K562 (cell line): ENCODE measurements around the gene MTERF2. TPM values are rescaled to one million over a fixed set of nuclear protein-coding genes. Genes with fewer than 3 reads are reported as not detected.

Experiments used
- GTF2E2 ChIP-seq: fragments of 200-800 bp; sonication (Bioruptor generic); IDR thresholded peaks from 2 replicates; pipeline ENCODE4 v1.6.1; 2016; ENCODE audit warnings: missing genetic modification characterization, missing compliant biosample characterization
- HIVEP1 ChIP-seq: fragments of 250-450 bp; sonication (Bioruptor Pico); IDR thresholded peaks from 2 replicates; pipeline ENCODE4 v1.4.0; 2020; ENCODE audit warnings: mild to moderate bottlenecking
- NR2C1 ChIP-seq, 2 experiments: fragments of 450-650 bp; IDR thresholded peaks; 2 replicates each; pipeline ENCODE4 v1.6.1; 2017; ENCODE audit warnings: mild to moderate bottlenecking in 2 of 2, antibody characterized with exemption in 1 of 2, inconsistent platforms in 1 of 2, missing compliant biosample characterization in 1 of 2, missing genetic modification characterization in 1 of 2
- PCBP2 ChIP-seq: fragments of 200-400 bp; formaldehyde crosslinking; IDR thresholded peaks from 2 replicates; pipeline ENCODE4 v1.6.1; 2018; ENCODE audit warnings: low read length, low read depth, mild to moderate bottlenecking, moderate library complexity; ENCODE audit not compliant: poor library complexity, severe bottlenecking
- RBM34 ChIP-seq: fragments of 200-400 bp; formaldehyde crosslinking; IDR thresholded peaks from 2 replicates; pipeline ENCODE4 v1.6.1; 2018; ENCODE audit warnings: low read length, borderline replicate concordance; ENCODE audit not compliant: insufficient read depth
- TCF7L2 ChIP-seq: fragments of 150-350 bp; IDR thresholded peaks from 2 replicates; pipeline ENCODE4 v1.6.1; 2016; ENCODE audit warnings: low read depth, mild to moderate bottlenecking, low read length, moderate library complexity
- ZNF12 ChIP-seq: sonication (generic); formaldehyde crosslinking; IDR thresholded peaks from 2 replicates; pipeline ENCODE4 v1.4.0; 2020; ENCODE audit warnings: mild to moderate bottlenecking, missing genetic modification reagents
- ZNF146 ChIP-seq: IDR thresholded peaks from one replicate; pipeline ENCODE4 v1.6.1; 2018; ENCODE audit warnings: missing compliant biosample characterization; ENCODE audit not compliant: unreplicated experiment
- ZNF316 ChIP-seq: fragments of 450-650 bp; IDR thresholded peaks from 2 replicates; pipeline ENCODE4 v1.6.1; 2016
- ZNF431 ChIP-seq: sonication (generic); formaldehyde crosslinking; IDR thresholded peaks from 2 replicates; pipeline ENCODE4 v1.8.0; 2022; ENCODE audit warnings: mild to moderate bottlenecking, missing genetic modification reagents
- polyA plus RNA-seq, 8 experiments: library from polyadenylated mRNA; depleted of rRNA in 4 of 8; stranded (reverse) in 5 of 8; unstranded in 3 of 8; fragments of >200 nt; fragmentation: Nextera tagmentation in 2 of 8; fragmentation: Illumina TruSeq in 1 of 8; extraction: Ambion mirVana in 2 of 8; extraction: Trizol in 1 of 8; gene quantifications; 2 replicates each; pipeline versions ENCODE4 v1.2.1 to v1.2.3, GENCODE V29; 2011 to 2014; ENCODE audit warnings: inconsistent platforms in 1 of 8, missing spikeins in 1 of 8
- total RNA-seq, 7 experiments: library from RNA; depleted of rRNA in 6 of 7; stranded (reverse); fragments of >200 nt in 6 of 7; fragmentation: Illumina TruSeq in 2 of 7; extraction: Trizol in 2 of 7; gene quantifications; 2 replicates each; pipeline versions ENCODE4 v1.2.1 to v1.2.3, GENCODE V29; 2011 to 2021; ENCODE audit warnings: low replicate concordance in 1 of 7
- TF ChIP-seq, protein P1 (sequence below), 3 experiments: fragments of 200-800 bp in 1 of 3; sonication (Bioruptor generic) in 1 of 3; sonication (generic) in 1 of 3; formaldehyde crosslinking in 1 of 3; IDR thresholded peaks; 2 replicates each; pipeline versions ENCODE4 v1.6.1 to v1.8.0; 2016 to 2022; ENCODE audit warnings: mild to moderate bottlenecking in 2 of 3, missing compliant biosample characterization in 2 of 3, missing genetic modification characterization in 2 of 3, missing genetic modification reagents in 1 of 3
- TF ChIP-seq, protein P2 (sequence below): fragments of 450-650 bp; formaldehyde crosslinking; IDR thresholded peaks from 2 replicates; pipeline ENCODE4 v1.4.0; 2020; ENCODE audit warnings: mild to moderate bottlenecking, mixed read lengths
- TF ChIP-seq, protein P3 (sequence below), 2 experiments: fragments of 450-650 bp; formaldehyde crosslinking in 1 of 2; IDR thresholded peaks; 2 replicates each; pipeline versions ENCODE4 v1.4.0 to v1.6.1; 2014 to 2020; ENCODE audit warnings: mild to moderate bottlenecking in 2 of 2, borderline replicate concordance in 1 of 2, low read depth in 1 of 2
- TF ChIP-seq, protein P4 (sequence below): fragments of 450-650 bp; IDR thresholded peaks from one replicate; pipeline ENCODE4 v1.6.1; 2018; ENCODE audit warnings: mild to moderate bottlenecking, moderate library complexity; ENCODE audit not compliant: partially characterized antibody

MTERF2 gene
- total and polyA plus RNA-seq, 9 of the 15 experiments (the other 6 are each of a cell fraction or from before 2014, with no cell fraction given): 10.0 to 63.2 (median 33.2) TPM

DNA sequence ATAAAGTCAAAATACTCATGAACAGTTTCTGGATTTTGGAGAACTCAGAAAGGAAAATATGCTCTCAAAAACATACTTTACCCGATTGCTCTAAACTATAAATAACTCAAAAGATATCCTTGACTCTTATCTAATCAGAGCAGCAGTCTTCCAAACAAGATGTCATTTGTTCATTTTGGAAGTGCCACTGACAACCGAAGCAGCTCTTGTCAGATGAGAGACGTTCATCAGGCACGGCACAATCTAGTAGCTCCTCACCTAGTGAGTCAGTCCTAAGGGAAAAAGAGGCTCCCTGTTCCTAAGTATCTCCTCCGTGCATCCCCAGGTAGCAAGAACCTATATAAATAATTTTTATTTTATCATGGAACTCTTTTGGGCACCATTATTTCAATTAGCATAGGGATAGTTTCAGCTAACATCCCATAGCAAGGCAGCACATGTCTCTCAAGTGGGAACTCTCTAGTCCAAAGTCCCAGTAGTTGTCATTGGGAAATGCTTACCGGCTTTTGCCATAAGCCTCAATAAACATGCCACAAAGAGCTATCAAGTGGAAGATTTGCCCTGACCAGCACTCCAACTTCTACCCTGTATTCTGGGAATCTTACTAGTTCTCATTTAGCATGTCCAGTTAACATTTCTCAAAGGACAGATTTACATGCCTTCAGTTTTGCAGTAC is 45.3 kb downstream of the MTERF2 start (continued):
- no peak for TF ChIP-seq HIVEP1
- TF ChIP-seq GTF2E2 (tag): no peak
- TF ChIP-seq ZNF146 (CRISPR knock-in tag): no peak
- TF ChIP-seq, protein P1, sequence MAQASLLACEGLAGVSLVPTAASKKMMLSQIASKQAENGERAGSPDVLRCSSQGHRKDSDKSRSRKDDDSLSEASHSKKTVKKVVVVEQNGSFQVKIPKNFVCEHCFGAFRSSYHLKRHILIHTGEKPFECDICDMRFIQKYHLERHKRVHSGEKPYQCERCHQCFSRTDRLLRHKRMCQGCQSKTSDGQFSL (CRISPR knock-in tag; IDR thresholded peaks at IDR 0.05): no peak
- TF ChIP-seq, protein P1 (tag; IDR thresholded peaks at IDR 0.05): no peak
- TF ChIP-seq TCF7L2: no peak
- no peak for TF ChIP-seq RBM34
- TF ChIP-seq, protein P2, sequence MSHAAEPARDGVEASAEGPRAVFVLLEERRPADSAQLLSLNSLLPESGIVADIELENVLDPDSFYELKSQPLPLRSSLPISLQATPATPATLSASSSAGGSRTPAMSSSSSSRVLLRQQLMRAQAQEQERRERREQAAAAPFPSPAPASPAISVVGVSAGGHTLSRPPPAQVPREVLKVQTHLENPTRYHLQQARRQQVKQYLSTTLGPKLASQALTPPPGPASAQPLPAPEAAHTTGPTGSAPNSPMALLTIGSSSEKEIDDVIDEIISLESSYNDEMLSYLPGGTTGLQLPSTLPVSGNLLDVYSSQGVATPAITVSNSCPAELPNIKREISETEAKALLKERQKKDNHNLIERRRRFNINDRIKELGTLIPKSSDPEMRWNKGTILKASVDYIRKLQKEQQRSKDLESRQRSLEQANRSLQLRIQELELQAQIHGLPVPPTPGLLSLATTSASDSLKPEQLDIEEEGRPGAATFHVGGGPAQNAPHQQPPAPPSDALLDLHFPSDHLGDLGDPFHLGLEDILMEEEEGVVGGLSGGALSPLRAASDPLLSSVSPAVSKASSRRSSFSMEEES: no peak
- no peak for TF ChIP-seq PCBP2
- TF ChIP-seq, protein P3, sequence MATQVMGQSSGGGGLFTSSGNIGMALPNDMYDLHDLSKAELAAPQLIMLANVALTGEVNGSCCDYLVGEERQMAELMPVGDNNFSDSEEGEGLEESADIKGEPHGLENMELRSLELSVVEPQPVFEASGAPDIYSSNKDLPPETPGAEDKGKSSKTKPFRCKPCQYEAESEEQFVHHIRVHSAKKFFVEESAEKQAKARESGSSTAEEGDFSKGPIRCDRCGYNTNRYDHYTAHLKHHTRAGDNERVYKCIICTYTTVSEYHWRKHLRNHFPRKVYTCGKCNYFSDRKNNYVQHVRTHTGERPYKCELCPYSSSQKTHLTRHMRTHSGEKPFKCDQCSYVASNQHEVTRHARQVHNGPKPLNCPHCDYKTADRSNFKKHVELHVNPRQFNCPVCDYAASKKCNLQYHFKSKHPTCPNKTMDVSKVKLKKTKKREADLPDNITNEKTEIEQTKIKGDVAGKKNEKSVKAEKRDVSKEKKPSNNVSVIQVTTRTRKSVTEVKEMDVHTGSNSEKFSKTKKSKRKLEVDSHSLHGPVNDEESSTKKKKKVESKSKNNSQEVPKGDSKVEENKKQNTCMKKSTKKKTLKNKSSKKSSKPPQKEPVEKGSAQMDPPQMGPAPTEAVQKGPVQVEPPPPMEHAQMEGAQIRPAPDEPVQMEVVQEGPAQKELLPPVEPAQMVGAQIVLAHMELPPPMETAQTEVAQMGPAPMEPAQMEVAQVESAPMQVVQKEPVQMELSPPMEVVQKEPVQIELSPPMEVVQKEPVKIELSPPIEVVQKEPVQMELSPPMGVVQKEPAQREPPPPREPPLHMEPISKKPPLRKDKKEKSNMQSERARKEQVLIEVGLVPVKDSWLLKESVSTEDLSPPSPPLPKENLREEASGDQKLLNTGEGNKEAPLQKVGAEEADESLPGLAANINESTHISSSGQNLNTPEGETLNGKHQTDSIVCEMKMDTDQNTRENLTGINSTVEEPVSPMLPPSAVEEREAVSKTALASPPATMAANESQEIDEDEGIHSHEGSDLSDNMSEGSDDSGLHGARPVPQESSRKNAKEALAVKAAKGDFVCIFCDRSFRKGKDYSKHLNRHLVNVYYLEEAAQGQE (IDR thresholded peaks at IDR 0.05; ENCODE audit: borderline replicate concordance): no peak
- TF ChIP-seq, protein P3 (CRISPR knock-in tag; IDR thresholded peaks at IDR 0.05; ENCODE audit: low read depth): no peak
- TF ChIP-seq ZNF12 (CRISPR knock-in tag): no peak
- TF ChIP-seq, protein P4, sequence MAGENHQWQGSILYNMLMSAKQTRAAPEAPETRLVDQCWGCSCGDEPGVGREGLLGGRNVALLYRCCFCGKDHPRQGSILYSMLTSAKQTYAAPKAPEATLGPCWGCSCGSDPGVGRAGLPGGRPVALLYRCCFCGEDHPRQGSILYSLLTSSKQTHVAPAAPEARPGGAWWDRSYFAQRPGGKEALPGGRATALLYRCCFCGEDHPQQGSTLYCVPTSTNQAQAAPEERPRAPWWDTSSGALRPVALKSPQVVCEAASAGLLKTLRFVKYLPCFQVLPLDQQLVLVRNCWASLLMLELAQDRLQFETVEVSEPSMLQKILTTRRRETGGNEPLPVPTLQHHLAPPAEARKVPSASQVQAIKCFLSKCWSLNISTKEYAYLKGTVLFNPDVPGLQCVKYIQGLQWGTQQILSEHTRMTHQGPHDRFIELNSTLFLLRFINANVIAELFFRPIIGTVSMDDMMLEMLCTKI: no peak
- TF ChIP-seq ZNF431: no peak
- TF ChIP-seq NR2C1 (IDR thresholded peaks at IDR 0.05): no peak
- no peak for TF ChIP-seq NR2C1 (tag; IDR thresholded peaks at IDR 0.05)
- TF ChIP-seq ZNF316: no peak
